RPMI7951 (cell line): ENCODE data around the gene SMIM43. TPM values are rescaled to one million over a fixed set of nuclear protein-coding genes. Genes with fewer than 3 reads are reported as not detected.

Experiments
- DNase-seq: peaks from one replicate; pipeline ENCODE4 v3.0.0-alpha.2; 2012; ENCODE audit warnings: low read depth
- total RNA-seq: library from RNA; depleted of rRNA; stranded (reverse); fragments of >200 nt; shearing (Covaris generic); gene quantifications from 2 replicates; pipeline ENCODE4 v1.2.3, GENCODE V29; 2014

The SMIM43 gene
- total RNA-seq, 1 experiment from 2014 or later, result not detected

GRCh38 chr4:121783210-121783609 is 18.2 kb upstream of the SMIM43 start:
- no peak for DNase-seq

- no peak for DNase-seq
Measured at GRCh38 chr4:121778991-121779628, 14.1 kb upstream of the SMIM43 start.

- DNase-seq, result no peak
Measured at GRCh38 chr4:121777625-121778024, 12.7 kb upstream of the SMIM43 start.

GRCh38 chr4:121776610-121777401 is 11.8 kb upstream of the SMIM43 start:
- DNase-seq, result no peak

- no peak for DNase-seq
Measured at GRCh38 chr4:121773883-121774282, 8.9 kb upstream of the SMIM43 start.

- DNase-seq, result no peak
Measured at GRCh38 chr4:121771869-121772268, 6.9 kb upstream of the SMIM43 start.

- DNase-seq, result no peak
Measured at GRCh38 chr4:121769341-121769740, 4.4 kb upstream of the SMIM43 start.

- no peak for DNase-seq
Measured at GRCh38 chr4:121767166-121767565, 2.2 kb upstream of the SMIM43 start.

- no peak for DNase-seq
Measured at GRCh38 chr4:121765971-121766538, 1.1 kb upstream of the SMIM43 start.

- DNase-seq, result no peak
Measured at GRCh38 chr4:121765368-121765705, 373 bp upstream of the SMIM43 start.

GRCh38 chr4:121764303-121764701 is 662 bp downstream of the SMIM43 start:
- no peak for DNase-seq

GRCh38 chr4:121760205-121760604 is 4.8 kb downstream of the SMIM43 start:
- DNase-seq, result no peak

GRCh38 chr4:121758925-121759568 is 5.9 kb downstream of the SMIM43 start:
- no peak for DNase-seq

GRCh38 chr4:121752142-121752541 is 12.8 kb downstream of the SMIM43 start:
- peak; percentile 3 for DNase-seq

GRCh38 chr4:121749225-121749624 is 15.7 kb downstream of the SMIM43 start:
- DNase-seq, result no peak

- DNase-seq, result no peak
Measured at GRCh38 chr4:121742794-121743193, 22.2 kb downstream of the SMIM43 start.

GRCh38 chr4:121741751-121742150 is 23.2 kb downstream of the SMIM43 start:
- DNase-seq, result no peak

GRCh38 chr4:121740796-121741409 is 24.1 kb downstream of the SMIM43 start:
- DNase-seq, result no peak

- DNase-seq, result no peak
Measured at GRCh38 chr4:121739575-121739974, 25.4 kb downstream of the SMIM43 start.

- DNase-seq, result no peak
Measured at GRCh38 chr4:121738780-121739535, 26.0 kb downstream of the SMIM43 start.

GRCh38 chr4:121737846-121738554 is 27.0 kb downstream of the SMIM43 start:
- DNase-seq, result no peak
